ENCODE data around the gene THBS2. TPM values are rescaled to one million over a fixed set of nuclear protein-coding genes. Genes with fewer than 3 reads are reported as not detected.

Gene THBS2
- total RNA-seq, 3 donors from 2014 or later (not counting 1 experiment from before 2014, with no cell fraction given) = not detected

DNA sequence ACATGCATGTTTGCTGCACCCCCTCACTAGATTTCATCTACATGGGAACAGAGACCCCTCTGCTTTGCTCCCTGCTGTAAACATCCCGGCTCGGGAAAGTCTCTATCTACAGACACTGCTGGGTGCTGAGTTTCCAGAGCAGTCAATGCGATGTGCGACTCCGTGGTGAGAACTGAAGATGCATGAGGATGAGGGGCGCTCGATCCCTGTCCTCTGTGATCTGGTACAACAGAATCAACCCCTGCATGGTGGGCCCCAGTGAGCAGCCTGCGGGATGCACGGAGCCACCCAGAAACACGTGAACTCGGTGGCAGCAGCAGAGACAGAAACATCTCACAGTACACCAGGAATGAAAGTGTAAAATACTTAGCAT is 83.1 kb downstream of the THBS2 start:
- Histone ChIP-seq H3K27ac (ENCODE audit: low read length) (no peak overlapping the region), H3K4me3 (ENCODE audit: low read length) (no peak overlapping the region), H3K4me1 (ENCODE audit: control insufficient read depth, insufficient read depth, low read length) (no peaks in the 10 kb centered on the region), H3K9me3 (ENCODE audit: control insufficient read depth, insufficient read depth, low read length) (no peaks in the 10 kb centered on the region), H3K36me3 (ENCODE audit: control insufficient read depth, insufficient read depth, low read length) (no peaks in the 10 kb centered on the region), H3K27me3 (ENCODE audit: control insufficient read depth, insufficient read depth, low read length) (no peaks in the 10 kb centered on the region)
- ATAC-seq (no peak), DNase-seq (no peak)
- H3K27ac Mint-ChIP-seq = no peak overlapping the region
- H3K9me3 Mint-ChIP-seq = no peaks in the 10 kb centered on the region
- intact Hi-C loops (cut with micrococcal nuclease) = no loop called here
- 94% methylated on average over 11 of the region's 11 CpGs for WGBS (ENCODE audit: insufficient coverage)
- no peaks in the 10 kb centered on the region for H3K36me3 Mint-ChIP-seq
- H3K4me1 Mint-ChIP-seq = no peaks in the 10 kb centered on the region
- H3K4me3 Mint-ChIP-seq = no peak overlapping the region
- TF ChIP-seq CTCF (IDR thresholded peaks at IDR 0.05) = no peak
- peaks cover 0 to 3% of the 10 kb centered on the region in 2 donors for H3K27me3 Mint-ChIP-seq (ENCODE audit: low read depth in 2 of 2)

GRCh38 chr6:169169941-169170582 is 83.6 kb downstream of the THBS2 start:
- Histone ChIP-seq H3K27ac (ENCODE audit: low read length) (no peak overlapping the region), H3K36me3 (ENCODE audit: control insufficient read depth, insufficient read depth, low read length) (no peaks in the 10 kb centered on the region), H3K27me3 (ENCODE audit: control insufficient read depth, insufficient read depth, low read length) (no peaks in the 10 kb centered on the region), H3K4me3 (ENCODE audit: low read length) (no peak overlapping the region), H3K9me3 (ENCODE audit: control insufficient read depth, insufficient read depth, low read length) (no peaks in the 10 kb centered on the region), H3K4me1 (ENCODE audit: control insufficient read depth, insufficient read depth, low read length) (no peaks in the 10 kb centered on the region)
- H3K27ac Mint-ChIP-seq = no peak overlapping the region
- no peaks in the 10 kb centered on the region for H3K36me3 Mint-ChIP-seq
- H3K27me3 Mint-ChIP-seq (ENCODE audit: low read depth in 2 of 2) = no peaks in the 10 kb centered on the region
- DNase-seq (no peak), ATAC-seq (no peak)
- intact Hi-C loops (cut with micrococcal nuclease) = no loop called here
- no peaks in the 10 kb centered on the region for H3K9me3 Mint-ChIP-seq
- TF ChIP-seq CTCF (IDR thresholded peaks at IDR 0.05) = no peak
- no peak overlapping the region for H3K4me3 Mint-ChIP-seq
- 90% methylated on average over 16 of the region's 16 CpGs for WGBS (ENCODE audit: insufficient coverage)
- no peaks in the 10 kb centered on the region for H3K4me1 Mint-ChIP-seq

DNA sequence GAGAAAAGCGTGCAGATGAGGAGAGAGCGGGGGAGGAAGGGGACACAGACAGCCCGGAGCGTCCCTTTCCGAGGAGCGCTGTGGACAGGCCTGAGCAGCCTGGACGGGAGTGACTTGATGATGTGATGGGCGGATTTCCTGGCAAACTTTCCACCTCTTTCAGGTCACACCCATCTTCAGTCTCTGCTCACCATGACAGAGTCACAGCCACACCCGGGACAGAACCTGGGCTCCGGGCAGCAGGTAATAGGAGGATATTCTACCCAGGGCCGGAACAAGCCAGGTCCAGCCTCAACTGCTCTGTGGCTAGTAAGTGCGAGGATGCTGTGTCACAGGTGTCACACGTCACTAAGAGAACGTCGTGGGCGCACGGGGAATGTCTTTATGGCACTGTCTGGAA is 84.3 kb downstream of the THBS2 start:
- no peaks in the 10 kb centered on the region for H3K27me3 Mint-ChIP-seq (ENCODE audit: low read depth in 2 of 2)
- WGBS (ENCODE audit: insufficient coverage) = 94% methylated on average over 16 of the region's 17 CpGs
- H3K27me3 ChIP-seq (ENCODE audit: control insufficient read depth, insufficient read depth, low read length) = no peaks in the 10 kb centered on the region
- no peak for TF ChIP-seq CTCF (IDR thresholded peaks at IDR 0.05)
- intact Hi-C loops (cut with micrococcal nuclease) = no loop called here
- no peaks in the 10 kb centered on the region for H3K4me1 ChIP-seq (ENCODE audit: control insufficient read depth, insufficient read depth, low read length)
- H3K27ac ChIP-seq (ENCODE audit: low read length) = no peak overlapping the region
- H3K9me3 ChIP-seq (ENCODE audit: control insufficient read depth, insufficient read depth, low read length) = no peaks in the 10 kb centered on the region
- no peaks in the 10 kb centered on the region for H3K9me3 Mint-ChIP-seq
- DNase-seq (no peak), ATAC-seq (no peak)
- no peak overlapping the region for H3K4me3 Mint-ChIP-seq
- H3K36me3 Mint-ChIP-seq = no peaks in the 10 kb centered on the region
- H3K4me1 Mint-ChIP-seq = no peaks in the 10 kb centered on the region
- no peak overlapping the region for H3K4me3 ChIP-seq (ENCODE audit: low read length)
- H3K36me3 ChIP-seq (ENCODE audit: control insufficient read depth, insufficient read depth, low read length) = no peaks in the 10 kb centered on the region
- no peak overlapping the region for H3K27ac Mint-ChIP-seq

DNA sequence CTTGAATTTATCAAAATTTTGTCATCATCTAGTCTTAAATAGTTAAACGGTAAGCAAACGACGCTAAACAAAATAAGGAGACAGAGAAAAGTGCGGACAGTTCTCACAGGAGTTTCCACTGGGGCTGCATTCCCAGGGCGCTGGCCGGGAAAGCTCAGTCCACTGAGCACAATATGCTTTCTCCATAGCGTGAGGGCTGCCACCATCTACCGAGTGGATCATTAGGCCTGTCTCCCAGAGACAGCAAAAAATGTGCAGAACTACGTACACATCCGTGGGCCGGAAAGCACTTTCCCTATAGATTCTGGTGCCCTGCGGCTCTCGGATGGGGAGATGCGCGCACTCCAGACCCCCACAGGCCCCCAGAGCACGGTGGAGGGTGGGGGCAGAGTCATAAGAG is 84.9 kb downstream of the THBS2 start:
- H3K9me3 ChIP-seq (ENCODE audit: control insufficient read depth, insufficient read depth, low read length) = no peaks in the 10 kb centered on the region
- DNase-seq (no peak), ATAC-seq (no peak)
- no peaks in the 10 kb centered on the region for H3K4me1 ChIP-seq (ENCODE audit: control insufficient read depth, insufficient read depth, low read length)
- H3K27me3 ChIP-seq (ENCODE audit: control insufficient read depth, insufficient read depth, low read length) = no peaks in the 10 kb centered on the region
- no peaks in the 10 kb centered on the region for H3K36me3 ChIP-seq (ENCODE audit: control insufficient read depth, insufficient read depth, low read length)
- Mint-ChIP-seq H3K36me3 (no peaks in the 10 kb centered on the region), H3K9me3 (no peaks in the 10 kb centered on the region), H3K4me1 (no peaks in the 10 kb centered on the region), H3K27me3 (ENCODE audit: low read depth in 2 of 2) (no peaks in the 10 kb centered on the region), H3K27ac (no peak overlapping the region), H3K4me3 (no peak overlapping the region)
- no peak for TF ChIP-seq CTCF (IDR thresholded peaks at IDR 0.05)
- 89% methylated on average over 16 of the region's 16 CpGs for WGBS (ENCODE audit: insufficient coverage)
- intact Hi-C loops (cut with micrococcal nuclease) = no loop called here
- H3K27ac ChIP-seq (ENCODE audit: low read length) = no peak overlapping the region
- no peak overlapping the region for H3K4me3 ChIP-seq (ENCODE audit: low read length)

All from natural killer cell (primary cell).